ENCODE data around the gene POLR1A. TPM values are rescaled to one million over a fixed set of nuclear protein-coding genes. Genes with fewer than 3 reads are reported as not detected.

POLR1A gene
- total and polyA plus RNA-seq, 2 of the 13 experiments (the other 11 are each of a cell fraction or from before 2014, with no cell fraction given): 7.2 to 39.9 TPM

GRCh38 chr2:86032861-86033595 is 72.7 kb downstream of the POLR1A start:
- Histone ChIP-seq H3K9ac (ENCODE audit: insufficient read depth, low read depth, low read length) (no peak overlapping the region), H3K4me1 (ENCODE audit: insufficient read depth, low read length) (no peaks in the 10 kb centered on the region), H4K20me1 (ENCODE audit: insufficient read depth, low read length) (no peaks in the 10 kb centered on the region), H3K4me2 (ENCODE audit: low read depth, low read length) (no peak overlapping the region), H3K4me3 (replicated peaks in 1 of 3; ENCODE audit: insufficient read depth in 1 of 3, low read depth in 2 of 3, low read length in 3 of 3) (no peak overlapping the region), H3K9me3 (ENCODE audit: low read length) (no peaks in the 10 kb centered on the region), H3K79me2 (ENCODE audit: insufficient read depth, low read length) (no peaks in the 10 kb centered on the region), H3K27ac (ENCODE audit: extremely low read length, insufficient read depth, low read length) (no peak overlapping the region), H3K36me3 (replicated peaks in 1 of 2; ENCODE audit: control insufficient read depth in 1 of 2, insufficient read depth in 2 of 2, low read length in 2 of 2) (peaks cover 75 to 95% of the 10 kb centered on the region in 2 experiments), H2AFZ (ENCODE audit: low read length) (no peak overlapping the region), H3K27me3 (ENCODE audit: control insufficient read depth in 1 of 2, insufficient read depth in 2 of 2, low read length in 2 of 2) (no peaks in the 10 kb centered on the region)
- intact Hi-C loops (cut with micrococcal nuclease; ENCODE audit: unreplicated experiment) (no loop called here), in situ Hi-C loops (cut with HindIII; ENCODE audit: extremely low pct_ligation_motif_present, low pct_unique_long_range_greater_than_20kb) (no loop called here)
- CTCF ChIA-PET (ENCODE audit: low intra/inter-chr PET ratio, low total read pairs): no interaction called here
- 97% methylated on average over 11 of the region's 11 CpGs for WGBS (ENCODE audit: low lambda C conversion rate)
- POLR2A ChIA-PET: no interaction called here
- BruUV-seq (replicated peaks): no TSS peak
- FAIRE-seq: no peak
- ATAC-seq: no peak
- DNase-seq (ENCODE audit: low spot score): no peak
- TF ChIP-seq ZNF460 (CRISPR knock-in tag; IDR thresholded peaks at IDR 0.05; ENCODE audit: borderline replicate concordance) (no peak), TOE1 (CRISPR knock-in tag; IDR thresholded peaks at IDR 0.05) (no peak), ZNF512 (CRISPR knock-in tag; IDR thresholded peaks at IDR 0.05) (no peak), GATA4 (IDR thresholded peaks at IDR 0.05; ENCODE audit: borderline replicate concordance, low read depth) (no peak)

- no peak for TF ChIP-seq SNAPC5 (CRISPR knock-in tag; IDR thresholded peaks at IDR 0.05; ENCODE audit: borderline replicate concordance)
- no peaks in the 10 kb centered on the region for H3K27me3 ChIP-seq (ENCODE audit: control insufficient read depth in 1 of 2, insufficient read depth in 2 of 2, low read length in 2 of 2)
- H4K20me1 ChIP-seq (ENCODE audit: insufficient read depth, low read length): no peaks in the 10 kb centered on the region
- BruUV-seq (replicated peaks): no TSS peak
- H3K4me1 ChIP-seq (ENCODE audit: insufficient read depth, low read length): no peaks in the 10 kb centered on the region
- no peak overlapping the region for H3K4me2 ChIP-seq (ENCODE audit: low read depth, low read length)
- no peak for DNase-seq (ENCODE audit: low spot score)
- CTCF ChIA-PET (ENCODE audit: low intra/inter-chr PET ratio, low total read pairs): no interaction called here
- H3K27ac ChIP-seq (ENCODE audit: extremely low read length, insufficient read depth, low read length): no peak overlapping the region
- H3K79me2 ChIP-seq (ENCODE audit: insufficient read depth, low read length): no peaks in the 10 kb centered on the region
- POLR2A ChIA-PET: no interaction called here
- H3K36me3 ChIP-seq (replicated peaks in 1 of 2; ENCODE audit: control insufficient read depth in 1 of 2, insufficient read depth in 2 of 2, low read length in 2 of 2): peaks cover 70 to 95% of the 10 kb centered on the region in 2 experiments
- ATAC-seq: no peak
- H3K4me3 ChIP-seq (replicated peaks in 1 of 3; ENCODE audit: insufficient read depth in 1 of 3, low read depth in 2 of 3, low read length in 3 of 3): no peak overlapping the region
- FAIRE-seq: no peak
- H2AFZ ChIP-seq (ENCODE audit: low read length): no peak overlapping the region
- no peaks in the 10 kb centered on the region for H3K9me3 ChIP-seq (ENCODE audit: low read length)
- in situ Hi-C loops (cut with HindIII; ENCODE audit: extremely low pct_ligation_motif_present, low pct_unique_long_range_greater_than_20kb): no loop called here
- H3K9ac ChIP-seq (ENCODE audit: insufficient read depth, low read depth, low read length): no peak overlapping the region
- intact Hi-C loops (cut with micrococcal nuclease; ENCODE audit: unreplicated experiment): no loop called here
- 100% methylated on average over 4 of the region's 4 CpGs for WGBS (ENCODE audit: low lambda C conversion rate)
These were observed 74.1 kb downstream of the POLR1A start for GRCh38 chr2:86031606-86032005.
